Left cardiac atrium (tissue), 4 donors: ENCODE measurements around the gene TICRR. TPM values are rescaled to one million over a fixed set of nuclear protein-coding genes. Genes with fewer than 3 reads are reported as not detected.
A peak's percentile ranks its signal among the peaks of the same experiment; 100 is the strongest.

Experiments
- ATAC-seq, 2 donors: fragments of 200-7000 bp; cut with Tn5 transposase; one replicate each; pipeline ENCODE4 v1.9.1; 2020; ENCODE audit warnings: mild to moderate bottlenecking in 2 of 2, moderate library complexity in 2 of 2
- DNase-seq: peaks from one replicate; pipeline ENCODE4 v3.0.0-alpha.2; 2020
- intact Hi-C, 2 donors: fragments of 100-400 bp; cut with DNase I; formaldehyde crosslinking; loops; one replicate each; pipeline versions ENCODE4 v1.14.1 to v1.15.1; 2022 to 2023
- total RNA-seq, 2 donors: library from RNA; stranded (reverse); fragmentation: NEBNext Ultra II Directional; extraction: Animal tissue kit (Norgen Biotek cat#: 25700); gene quantifications; one replicate each; pipeline ENCODE4 v1.2.1, GENCODE V29; 2021
- donor health status: DM: no; HTN: yes; CAD: no.
- donor health status: DM: no; HTN: yes; CAD: no; lungs with severe emphysema.
- donor health status: DM: yes; HTN: yes; CAD: no.
- donor health status: Dilated cardiomyopathy.

TICRR gene
- total RNA-seq, 2 donors from 2014 or later = 0.03 to 0.44 TPM

DNA sequence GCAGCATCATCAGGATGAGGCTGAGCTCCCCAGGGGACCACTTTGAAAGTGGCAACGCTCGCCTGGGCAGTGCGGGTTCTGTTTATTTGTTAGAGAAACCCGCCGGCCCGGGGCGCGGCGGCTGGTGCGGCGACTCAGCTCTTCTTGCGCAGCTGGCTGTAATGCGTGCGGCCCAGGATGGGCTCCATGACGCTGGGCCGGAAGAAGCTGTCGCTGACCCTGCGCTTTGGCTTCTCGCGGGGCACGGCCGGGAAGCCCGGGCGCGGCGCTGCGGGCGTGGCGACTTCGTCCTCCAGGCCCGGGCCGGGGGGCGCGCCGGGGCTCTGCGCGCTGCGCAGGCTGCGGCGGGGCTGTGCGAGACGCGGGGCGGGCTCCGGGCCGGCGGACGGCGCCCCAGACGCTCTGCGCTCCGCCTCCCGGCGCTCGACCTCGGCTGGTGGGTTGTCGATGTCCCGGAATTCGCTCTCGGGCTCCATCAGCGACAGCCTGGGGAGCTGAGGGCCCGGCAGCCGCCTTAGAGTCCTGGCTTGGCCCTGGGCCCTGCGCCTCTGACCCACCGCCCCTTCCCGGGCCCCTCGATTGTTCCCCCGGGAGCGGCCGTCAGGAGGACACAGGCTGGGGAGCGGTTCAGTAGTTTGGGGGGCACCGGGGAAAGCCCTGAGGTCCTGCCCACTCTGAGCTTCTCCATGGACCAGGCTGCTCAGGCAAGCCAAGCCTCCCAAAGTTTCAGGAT is 90.3 kb downstream of the TICRR start:
- intact Hi-C loops = no loop called here
- DNase-seq = peak; percentile 84

DNA sequence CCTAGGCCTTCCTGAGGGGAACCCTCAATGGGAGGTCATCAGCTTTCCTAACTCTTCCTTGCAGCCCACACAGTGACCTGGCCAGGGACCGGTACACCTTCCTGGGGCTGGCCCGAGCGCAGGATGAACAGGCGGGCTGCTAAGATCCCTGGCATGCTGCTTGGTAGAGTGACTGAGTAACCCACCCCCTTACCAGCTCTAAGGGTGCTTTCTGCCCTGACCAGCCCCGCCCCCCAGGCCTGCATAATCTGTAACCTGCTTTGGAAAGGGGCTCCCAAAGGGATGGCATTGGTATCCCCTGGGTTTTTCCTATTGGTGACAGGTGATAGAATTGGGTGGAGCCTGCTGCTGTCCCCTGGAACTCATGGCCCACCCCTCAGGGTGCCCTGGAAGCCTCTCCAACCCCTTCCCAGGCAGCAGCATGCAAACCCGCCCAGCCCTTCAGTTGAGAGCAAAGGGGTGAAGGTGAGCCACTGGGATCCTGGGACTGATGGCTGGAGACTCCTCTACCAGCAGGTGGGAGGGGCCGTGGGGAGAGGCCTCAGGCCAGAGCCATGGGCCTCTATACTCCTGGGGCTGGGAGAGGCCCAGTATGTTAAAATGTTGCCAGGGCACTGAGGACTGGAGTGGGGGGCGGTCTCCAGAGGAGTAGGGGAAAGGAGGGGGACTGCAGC is 91.1 kb downstream of the TICRR start:
- intact Hi-C loops = no loop called here
- no peak for DNase-seq
- peak in 1 of 2 donors; percentile 5 for ATAC-seq

More for the DNA sequence above, 90.3 kb downstream of the TICRR start:
- peak; percentile 74 to 77 for ATAC-seq

DNA sequence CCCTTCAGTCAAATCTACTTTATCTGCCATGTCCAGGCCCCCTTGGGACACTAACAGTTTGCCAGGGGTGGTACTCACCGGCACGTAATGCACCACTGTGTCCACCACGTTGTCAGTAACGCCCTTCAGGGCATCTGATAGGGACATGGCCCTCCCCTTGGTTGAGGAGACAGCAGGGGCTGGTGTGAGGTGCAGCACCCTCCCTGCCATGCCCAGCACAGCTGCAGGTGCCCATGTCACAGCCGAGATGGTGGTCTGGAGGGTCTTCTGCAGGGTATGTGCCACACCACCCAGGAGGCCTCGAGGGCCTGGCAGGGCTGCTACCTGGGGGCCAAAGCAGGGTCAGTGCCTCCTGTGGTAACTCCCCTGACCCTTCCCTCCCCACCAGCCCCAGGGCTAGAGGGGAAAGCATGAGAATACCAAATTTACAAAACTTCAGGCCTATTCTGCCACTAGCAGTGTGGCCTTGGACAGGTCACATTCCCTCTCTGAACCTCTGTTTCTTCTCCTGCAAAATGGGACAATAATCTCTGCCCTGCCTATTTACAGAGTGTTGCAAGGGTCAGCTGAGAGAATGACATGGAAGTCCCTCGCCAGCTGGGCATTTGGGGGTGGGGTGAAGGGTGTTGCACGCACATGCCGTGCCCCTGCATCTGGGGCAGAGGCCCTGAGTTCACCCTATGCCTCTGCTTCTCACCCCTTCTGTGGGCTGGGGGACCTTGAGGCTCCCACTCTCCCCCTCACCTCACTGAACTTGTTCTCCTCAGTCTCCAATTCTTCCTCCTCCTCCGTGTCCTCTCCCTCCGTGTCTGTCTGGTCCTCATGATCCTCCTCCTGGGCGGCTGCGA is 91.8 kb downstream of the TICRR start:
- no peak for ATAC-seq
- DNase-seq = no peak
- intact Hi-C loops = no loop called here

DNA sequence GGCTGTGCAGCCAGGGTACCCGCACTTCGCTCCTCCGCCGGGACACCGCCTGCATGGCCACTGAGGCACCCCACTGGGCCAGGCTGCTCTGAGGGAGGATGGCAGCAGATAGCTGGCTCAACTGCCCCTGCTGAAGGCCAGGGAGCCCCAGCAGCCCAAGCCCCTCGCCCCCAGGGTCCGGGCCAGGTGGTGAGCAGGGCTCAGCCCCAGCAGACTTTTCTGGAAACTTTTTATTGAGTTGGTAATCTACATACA is 92.4 kb downstream of the TICRR start:
- no peak for DNase-seq
- intact Hi-C loops = no loop called here
- ATAC-seq = no peak

DNA sequence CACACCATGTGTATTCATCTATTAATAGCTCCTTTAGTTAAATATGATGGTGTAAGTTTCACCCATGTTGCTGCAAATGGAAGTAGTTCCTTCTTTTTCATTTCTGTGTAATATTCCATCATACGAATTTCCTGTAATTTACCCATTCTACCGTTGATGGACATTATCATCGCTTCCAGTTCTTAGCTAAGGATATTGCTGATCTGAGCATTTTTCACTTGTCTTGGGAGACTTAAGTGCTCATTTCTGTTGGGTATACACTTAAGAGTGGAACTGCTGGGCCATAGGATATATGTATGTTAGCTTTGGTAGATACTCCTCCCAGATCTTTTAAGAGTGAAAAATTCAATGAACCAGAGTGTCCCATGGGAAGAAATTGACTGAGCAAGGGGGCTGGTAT is 92.9 kb downstream of the TICRR start:
- intact Hi-C loops = no loop called here
- no peak for DNase-seq
- ATAC-seq = no peak

DNA sequence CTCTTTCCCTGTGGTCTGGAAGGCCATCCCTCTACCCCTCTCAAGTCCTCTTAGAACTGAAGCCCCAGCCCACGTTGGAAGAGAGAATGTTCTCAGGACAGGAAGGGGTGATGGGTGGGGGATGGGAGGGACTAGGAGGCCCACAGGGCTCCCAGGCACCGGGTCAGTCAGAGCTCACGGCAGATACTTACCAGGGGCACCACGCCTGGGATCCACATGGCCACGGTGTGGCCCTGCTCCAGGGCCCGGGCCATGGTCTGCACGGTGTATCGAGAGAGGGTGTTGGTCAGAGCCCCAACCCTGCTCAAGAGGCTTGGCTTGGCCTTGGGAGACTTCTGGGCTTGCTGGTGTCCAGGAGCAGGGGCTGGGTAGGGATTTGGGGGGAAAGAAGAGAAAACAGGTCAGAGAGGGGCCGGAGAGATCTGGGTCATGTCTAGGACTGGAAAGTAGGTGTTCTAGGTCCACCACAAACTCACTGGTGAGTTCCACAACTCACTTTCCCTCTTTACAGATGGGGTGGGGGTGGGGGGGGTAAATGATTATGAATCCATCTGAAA is 94.1 kb downstream of the TICRR start:
- intact Hi-C loops = no loop called here
- DNase-seq = no peak
- no peak for ATAC-seq

DNA sequence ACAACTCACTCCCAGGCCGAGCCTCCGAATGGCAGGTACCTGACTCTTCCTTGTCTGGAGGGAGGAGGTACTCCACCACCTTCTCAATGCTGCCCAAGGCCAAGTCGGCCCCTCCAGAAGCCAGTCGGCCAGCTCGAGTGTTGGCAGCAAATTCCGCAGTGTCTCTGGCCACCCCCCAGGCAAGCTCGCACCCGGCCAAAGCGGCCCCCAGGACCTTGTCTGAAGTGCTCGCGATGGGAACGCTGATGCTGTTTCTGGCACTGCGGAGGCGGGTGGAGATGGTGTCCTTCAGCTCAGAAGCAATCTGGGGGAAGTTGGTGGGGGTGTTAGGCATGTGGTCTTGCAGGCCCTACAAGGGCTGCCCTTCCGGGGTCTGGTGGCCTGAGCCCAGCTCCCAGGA is 94.7 kb downstream of the TICRR start:
- no peak for ATAC-seq
- DNase-seq = no peak
- intact Hi-C loops = no loop called here

DNA sequence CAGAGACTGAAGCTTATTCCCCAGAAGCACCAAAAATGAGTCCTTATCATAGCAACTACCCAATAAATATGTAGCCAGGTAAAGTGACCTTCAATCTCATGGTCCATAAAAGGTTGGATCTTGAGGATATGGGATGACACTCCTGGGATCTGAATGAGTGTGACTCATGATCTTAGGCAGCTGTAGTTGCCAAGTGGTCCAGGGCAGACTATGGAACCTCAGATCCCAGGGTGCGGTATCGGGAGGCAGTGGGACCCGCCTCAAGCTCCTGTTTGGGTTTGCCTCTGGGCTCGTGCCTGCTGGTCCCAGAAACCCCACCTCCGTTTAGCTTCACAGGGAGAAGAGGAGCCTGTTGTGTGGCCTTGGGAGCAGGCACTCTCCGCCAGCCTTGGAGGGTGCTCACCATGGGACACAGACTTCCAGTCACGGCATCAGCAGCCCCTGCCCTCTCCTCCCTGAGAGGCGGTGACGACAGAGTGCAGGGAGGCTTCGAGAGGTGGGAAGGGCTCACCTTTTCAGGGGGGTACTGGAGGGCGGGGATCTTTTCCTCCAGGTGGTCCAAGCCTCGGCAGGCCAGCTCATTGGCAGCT is 95.8 kb downstream of the TICRR start:
- ATAC-seq (no peak), DNase-seq (no peak)
- intact Hi-C loops = no loop called here

DNA sequence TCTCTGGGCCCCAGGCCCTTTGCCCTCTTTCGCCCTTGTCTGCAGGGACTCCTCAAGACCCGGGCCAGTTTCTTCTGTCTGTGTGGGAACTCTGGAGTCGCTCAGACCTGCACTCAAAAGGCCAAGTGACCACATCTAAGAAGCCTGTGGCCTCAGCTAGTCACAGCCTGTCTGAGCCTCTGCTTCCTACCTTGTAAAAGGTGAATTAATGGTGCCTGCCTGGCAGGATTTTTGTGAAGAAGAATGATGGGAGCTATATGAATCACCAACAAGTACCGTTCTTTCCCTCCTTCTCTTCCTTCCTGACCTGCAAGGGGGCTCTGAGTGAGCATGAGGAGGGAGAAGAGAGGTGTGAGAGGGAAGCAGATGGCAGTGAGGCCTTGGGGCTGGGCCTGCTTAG is 96.4 kb downstream of the TICRR start:
- ATAC-seq (peak in 1 of 2 donors; percentile 10), DNase-seq (no peak)
- intact Hi-C loops = no loop called here

DNA sequence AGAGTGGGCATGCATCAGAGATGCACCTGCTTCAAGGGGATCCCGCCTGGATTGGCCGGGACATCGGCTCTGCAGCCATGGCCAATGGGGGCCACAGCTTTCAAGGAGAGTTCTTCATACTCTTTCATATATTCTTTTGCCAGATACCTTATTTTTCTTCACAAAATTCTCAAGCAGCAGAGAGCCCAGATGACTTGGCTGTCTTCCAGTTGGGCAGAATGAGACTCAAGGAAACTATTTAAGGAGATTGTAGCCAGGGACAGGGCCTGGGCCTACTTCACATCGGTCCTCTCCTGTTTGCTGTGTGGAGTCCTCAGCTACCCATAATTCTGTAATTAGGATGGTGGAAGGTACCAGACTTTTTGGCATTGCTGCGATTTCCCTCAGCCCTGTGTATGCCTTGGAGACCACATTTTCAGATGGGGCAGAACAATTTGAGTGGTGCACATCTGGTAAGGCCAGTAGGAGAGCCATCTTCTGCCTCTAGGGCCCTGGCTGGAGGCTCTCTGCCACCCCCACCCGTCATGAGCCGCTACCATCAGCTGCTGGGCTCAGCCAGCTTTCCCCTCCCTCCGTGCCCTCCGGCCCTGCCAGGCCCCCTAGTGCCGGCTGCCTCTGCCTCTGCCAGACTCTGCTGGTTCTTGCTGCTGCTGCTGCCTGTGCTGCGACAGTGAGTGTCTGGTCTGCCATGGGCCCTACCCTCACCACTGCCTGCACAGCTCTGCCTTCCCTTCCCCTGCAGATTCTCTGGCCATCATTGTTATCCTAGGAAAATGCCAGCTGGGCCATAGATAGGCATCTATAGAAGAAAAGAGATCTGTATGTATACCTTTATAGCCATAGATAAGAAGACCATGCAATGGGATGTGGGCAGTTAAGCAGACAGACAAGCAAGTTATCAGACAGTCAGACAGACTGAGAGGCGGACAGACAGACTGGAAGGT is 97.2 kb downstream of the TICRR start:
- ATAC-seq (peak in 1 of 2 donors; percentile 20), DNase-seq (no peak)
- intact Hi-C loops = no loop called here

DNA sequence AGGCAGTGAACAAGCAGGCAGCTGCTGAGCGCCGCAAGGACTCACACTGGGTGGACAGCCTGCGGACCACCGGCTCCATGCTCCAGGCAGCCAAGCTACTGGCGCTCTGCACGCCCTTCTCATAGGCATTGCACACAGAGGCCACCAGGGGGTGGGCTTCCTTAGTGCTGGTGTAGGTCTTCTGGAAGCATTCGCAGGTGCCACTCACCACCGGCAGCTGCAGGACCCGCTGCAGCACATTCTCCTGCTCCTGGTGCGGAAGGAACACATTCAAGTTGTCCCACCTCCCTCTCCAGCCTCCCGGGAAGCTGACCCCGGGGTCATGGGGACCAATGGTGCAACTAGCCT is 97.9 kb downstream of the TICRR start:
- ATAC-seq (peak; percentile 6 to 8), DNase-seq (no peak)
- intact Hi-C loops = no loop called here

DNA sequence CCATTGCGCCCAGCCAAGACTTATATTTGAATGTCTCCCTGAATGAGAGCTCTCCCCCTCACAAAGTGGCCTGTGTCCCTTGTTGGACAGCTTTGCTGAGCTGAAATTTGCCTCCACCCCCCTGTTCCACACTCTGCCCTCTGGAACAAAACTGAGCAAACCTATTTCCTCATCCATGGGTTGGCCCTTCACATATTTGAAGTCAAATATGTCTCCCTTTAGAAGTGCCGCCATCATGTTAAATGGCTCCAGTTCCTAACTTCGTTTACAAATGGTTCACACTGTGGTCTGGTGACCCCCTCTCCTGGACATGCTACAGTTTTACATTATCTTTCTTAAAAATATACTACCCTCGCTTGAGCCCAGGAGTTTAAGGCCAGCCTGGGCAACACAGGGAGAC is 99.3 kb downstream of the TICRR start:
- ATAC-seq (peak in 1 of 2 donors; percentile 33), DNase-seq (no peak)
- intact Hi-C loops = no loop called here

DNA sequence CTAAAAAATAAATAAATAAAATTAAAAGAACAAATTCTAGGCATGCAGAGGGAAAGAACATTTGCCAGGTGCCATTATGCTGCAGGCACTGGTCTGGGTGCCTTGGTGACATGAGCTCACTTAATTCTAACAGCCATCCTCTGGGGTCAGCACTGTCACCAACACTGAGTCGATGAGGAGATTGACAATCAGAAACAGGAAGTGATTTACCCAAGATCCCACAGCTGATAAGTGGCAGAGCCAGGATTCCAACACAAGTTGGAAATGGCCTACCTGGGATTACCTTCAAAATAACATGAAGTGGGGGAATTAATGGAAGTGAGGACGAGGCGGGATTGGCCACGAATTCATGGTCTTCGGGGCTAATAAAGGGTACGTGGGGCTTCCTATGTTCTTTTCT is 100.3 kb downstream of the TICRR start:
- no peak for DNase-seq
- ATAC-seq = no peak
- intact Hi-C loops = no loop called here

DNA sequence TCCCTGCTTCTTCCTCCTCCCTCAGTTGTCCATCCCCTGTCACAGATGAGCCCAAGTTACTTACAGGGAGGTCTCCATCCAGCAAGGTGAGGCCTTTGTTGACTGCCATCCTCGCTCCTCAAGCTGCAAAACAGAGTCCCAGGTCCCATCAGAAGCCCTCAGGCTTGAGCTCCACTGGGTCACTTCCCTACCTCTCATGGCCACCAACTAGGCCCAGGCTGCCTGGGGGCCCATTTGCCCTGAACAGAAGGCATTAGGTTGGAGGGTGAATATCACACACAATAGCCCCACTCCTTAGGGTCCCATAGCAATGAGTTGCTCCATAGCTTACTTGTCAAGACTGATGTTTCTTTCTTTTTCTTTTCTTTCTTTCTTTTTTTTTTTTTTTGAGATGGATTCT is 102.1 kb downstream of the TICRR start:
- DNase-seq = no peak
- ATAC-seq = no peak
- intact Hi-C loops = no loop called here

Other genes starting within 250 kb of the TICRR start
- 10 to 100 TPM; 35.3 to 39.3 TPM for gene POLG, start 240.6 kb upstream of the TICRR start, total RNA-seq
- gene RHCG, start 78.9 kb upstream of the TICRR start, total RNA-seq = 1 to 10 TPM in 1 of 2 donors, under 1 TPM in 1; 0.15 to 1.8 TPM
- 1 to 10 TPM; 2.4 to 4.8 TPM for gene KIF7, start 80.0 kb downstream of the TICRR start, total RNA-seq
- 100 to 1,000 TPM; 140 to 245 TPM for gene PLIN1, start 103.9 kb downstream of the TICRR start, total RNA-seq
- 10 to 100 TPM; 11.1 to 18.3 TPM for gene PEX11A, start 115.3 kb downstream of the TICRR start, total RNA-seq
- not detected for gene WDR93, start 115.3 kb downstream of the TICRR start, total RNA-seq
- 10 to 100 TPM in 1 of 2 donors, 1 to 10 TPM in 1; 4.7 to 10.5 TPM for gene MESP1, start 175.8 kb downstream of the TICRR start, total RNA-seq
- gene MESP2, start 200.9 kb downstream of the TICRR start, total RNA-seq = under 1 TPM; 0.16 to 0.56 TPM
- 10 to 100 TPM in 1 of 2 donors, 1 to 10 TPM in 1; 5.6 to 21.0 TPM for gene ANPEP, start 239.4 kb downstream of the TICRR start, total RNA-seq